Activated T-cell treated with anti-CD3 and anti-CD28 coated beads, Interleukin-2, amount 50 U/mL, for 1 hour (primary cell): Measurements from ENCODE around the gene DMAC2L.
A peak's percentile ranks its signal among the peaks of the same experiment; 100 is the strongest.
"Not testable (repeated sequence)": the region's sequence is repeated elsewhere in the genome, so short reads cannot be mapped to it uniquely, and the experiment has no call there.

Experiments
- DNase-seq: peaks from one replicate; pipeline ENCODE4 v3.0.0-alpha.2; 2020

DMAC2L gene

DNA sequence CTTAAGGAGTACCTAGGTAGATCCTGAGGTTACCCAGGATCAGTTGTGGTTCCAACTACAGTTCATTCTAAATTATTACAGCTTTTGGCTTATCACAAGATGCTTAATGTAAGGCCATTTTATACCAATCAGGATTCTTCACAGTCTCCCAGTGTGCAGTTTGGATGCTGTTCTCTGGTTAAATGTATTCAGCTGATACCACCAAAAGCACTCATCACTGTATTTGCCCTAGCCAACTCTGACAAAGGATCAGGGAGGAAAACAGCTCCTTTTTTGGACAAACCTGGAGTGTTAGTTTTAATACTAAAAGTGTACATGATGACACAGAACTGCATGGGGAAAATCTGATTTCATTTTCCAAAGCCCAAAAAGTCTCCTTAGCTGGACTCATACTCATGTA is 19.5 kb downstream of the DMAC2L start:
- no peak for DNase-seq

DNA sequence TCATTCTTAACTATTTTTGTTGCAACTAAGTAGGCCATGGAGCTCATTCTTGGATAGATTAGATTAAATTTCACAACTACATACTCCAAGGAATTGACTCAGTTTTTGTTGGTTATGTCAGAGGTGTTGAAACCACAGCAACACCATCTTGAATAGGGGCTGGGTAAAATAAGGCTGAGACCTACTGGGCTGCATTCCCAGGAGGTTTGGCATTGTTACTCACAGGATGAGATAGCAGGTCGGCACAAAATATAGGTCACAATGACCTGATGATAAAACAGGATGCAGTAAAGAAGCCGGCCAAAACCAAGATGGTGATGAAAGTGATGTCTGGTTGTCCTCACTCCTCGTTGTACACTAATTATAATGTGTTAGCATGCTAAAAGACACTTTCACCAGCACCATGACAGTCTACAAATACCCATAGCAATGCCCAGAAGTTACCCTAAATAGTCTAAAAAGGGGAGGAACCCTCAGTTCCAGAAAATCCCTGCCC is 20.9 kb downstream of the DMAC2L start:
- no peak for DNase-seq

DNA sequence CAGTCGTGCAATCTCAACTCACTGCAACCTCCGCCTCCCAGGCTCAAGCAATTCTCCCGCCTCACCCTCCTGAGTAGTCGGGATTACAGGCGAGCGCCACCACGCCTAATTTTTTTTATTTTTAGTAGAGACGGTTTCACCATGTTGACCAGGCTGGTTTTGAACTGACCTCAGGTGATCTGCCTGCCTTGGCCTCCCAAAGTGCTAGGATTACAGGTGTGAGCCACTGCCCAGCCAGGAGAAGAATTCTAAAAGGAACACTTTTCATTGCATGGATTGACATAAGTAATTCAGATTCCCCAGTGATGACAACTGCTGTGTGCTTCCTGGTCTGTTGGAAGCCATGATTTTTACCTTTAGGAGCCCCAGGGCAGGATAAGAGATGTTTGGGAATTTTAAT is 22.1 kb downstream of the DMAC2L start:
- no peak for DNase-seq

DNA sequence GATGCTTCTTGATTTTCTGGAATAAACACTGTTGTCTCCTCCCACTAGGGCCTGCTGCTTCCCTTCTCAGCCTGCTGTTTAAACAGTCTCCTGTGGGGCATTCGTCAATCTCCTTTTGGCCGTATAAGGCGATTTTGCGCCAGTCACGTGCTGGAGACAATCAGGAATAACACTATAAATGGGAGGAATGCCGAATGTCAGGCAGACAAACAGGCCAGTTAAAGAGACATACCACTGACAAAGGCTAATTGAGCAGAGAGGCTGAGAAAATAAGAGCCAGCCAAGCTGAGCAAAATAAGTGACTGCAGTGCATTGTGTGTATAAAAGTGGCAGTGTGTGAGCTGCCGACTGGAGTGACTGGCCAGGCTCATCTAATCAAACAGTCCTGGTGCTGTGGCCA is 23.3 kb downstream of the DMAC2L start:
- DNase-seq = no peak

DNA sequence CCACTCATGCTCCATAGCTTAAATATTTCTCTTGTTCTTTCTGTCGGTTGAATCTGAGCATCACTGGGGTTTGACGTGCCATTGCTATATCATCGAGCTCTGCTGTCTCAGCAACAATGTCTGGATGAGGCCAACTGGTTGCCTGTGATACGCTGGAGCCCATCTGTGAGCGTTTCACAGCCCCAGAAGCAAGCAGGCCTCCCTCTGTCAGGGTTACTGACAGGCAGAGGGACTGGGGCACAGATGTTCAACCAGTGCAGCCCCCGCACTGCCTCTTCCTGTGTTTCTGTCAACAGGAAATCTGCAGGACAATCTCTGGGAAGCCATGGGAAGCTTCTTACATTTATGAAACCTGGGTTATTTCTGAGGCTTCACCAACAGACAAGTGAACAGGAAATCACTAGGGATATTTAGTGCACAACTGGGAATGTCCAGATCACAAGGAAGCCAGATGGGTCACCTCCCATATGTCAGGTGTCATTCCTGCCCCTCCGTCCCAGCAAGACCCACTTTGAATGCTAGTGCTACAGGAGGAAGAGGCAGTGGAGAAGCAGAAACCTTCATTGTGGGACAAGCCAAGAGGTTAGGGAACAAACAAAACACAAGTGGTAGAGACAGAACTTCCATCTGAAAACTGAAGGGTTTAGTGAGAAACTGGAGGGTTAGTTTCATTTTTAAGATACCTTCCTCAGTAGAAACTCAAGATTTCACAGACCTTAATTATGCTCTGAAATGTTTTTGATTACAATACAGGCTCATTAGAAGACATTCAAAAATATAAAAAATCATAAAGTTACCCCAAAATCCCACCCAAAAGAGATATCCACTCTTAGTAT is 24.1 kb downstream of the DMAC2L start:
- no peak for DNase-seq

DNA sequence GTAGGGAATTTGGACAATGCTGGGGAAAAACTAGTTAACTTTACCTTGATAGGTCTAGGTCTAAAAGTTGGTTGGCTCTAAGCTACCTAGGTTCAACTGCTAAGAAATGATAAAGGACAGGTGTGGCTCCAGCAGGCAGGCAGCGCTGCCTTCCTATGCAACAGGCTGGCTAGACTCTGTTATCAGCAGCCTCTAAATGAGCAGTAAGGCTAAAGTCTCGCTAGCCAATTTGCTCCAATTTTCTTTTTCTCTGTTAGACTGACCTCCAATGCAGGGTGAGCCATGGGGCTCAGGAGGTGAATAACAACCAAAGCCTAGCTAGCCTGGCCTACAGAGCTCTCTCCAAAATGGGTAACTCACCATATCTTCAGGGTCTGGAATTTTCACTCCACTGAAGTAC is 26.5 kb downstream of the DMAC2L start:
- DNase-seq = no peak

DNA sequence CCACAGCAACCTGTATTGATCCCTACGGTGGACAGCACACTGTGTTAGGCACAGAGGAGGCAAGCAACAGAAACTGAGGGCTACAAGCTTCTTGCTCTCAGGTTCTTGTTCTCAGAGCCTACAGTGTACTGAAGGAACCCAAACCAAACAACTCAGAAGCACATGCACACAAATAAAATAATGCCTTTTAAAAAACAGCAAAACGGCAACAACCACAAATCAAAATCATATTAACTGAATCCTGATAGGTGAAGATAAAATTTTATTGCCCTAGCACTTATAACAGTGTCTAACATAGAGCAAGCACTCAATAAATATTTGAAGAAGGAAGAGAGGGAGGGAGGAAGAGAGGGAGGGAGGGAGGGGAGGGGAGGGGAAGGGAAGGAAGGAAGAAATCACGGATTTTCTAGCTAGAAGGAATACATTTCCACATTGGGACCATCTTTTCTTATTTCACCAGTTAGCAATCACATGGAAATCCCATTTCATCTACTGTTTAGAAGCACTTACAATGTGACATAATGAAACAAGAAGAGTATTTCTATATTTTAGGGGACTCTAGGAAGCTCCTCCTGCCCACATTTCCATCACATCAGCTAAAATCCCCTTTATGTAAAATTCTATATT is 27.2 kb downstream of the DMAC2L start:
- DNase-seq = no peak

DNA sequence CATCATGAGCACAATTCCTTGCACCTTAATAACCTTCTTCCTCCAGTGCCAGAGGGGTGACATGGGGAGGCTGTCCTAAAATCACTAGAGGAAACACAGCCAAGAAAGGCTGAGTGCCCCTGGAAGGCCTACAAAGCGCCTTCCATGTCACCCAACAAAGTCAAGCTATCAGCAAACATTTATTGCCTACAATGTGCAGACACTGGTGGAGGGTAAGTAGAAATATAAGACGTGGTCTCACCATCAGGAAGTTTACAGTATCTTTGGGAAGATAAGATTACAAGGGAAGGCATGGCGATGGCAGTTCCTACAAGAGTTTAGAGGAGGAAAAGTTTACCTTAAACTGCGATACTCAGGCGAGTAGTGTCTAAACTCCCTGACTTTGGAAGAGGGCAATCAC is 27.9 kb downstream of the DMAC2L start:
- DNase-seq = no peak

DNA sequence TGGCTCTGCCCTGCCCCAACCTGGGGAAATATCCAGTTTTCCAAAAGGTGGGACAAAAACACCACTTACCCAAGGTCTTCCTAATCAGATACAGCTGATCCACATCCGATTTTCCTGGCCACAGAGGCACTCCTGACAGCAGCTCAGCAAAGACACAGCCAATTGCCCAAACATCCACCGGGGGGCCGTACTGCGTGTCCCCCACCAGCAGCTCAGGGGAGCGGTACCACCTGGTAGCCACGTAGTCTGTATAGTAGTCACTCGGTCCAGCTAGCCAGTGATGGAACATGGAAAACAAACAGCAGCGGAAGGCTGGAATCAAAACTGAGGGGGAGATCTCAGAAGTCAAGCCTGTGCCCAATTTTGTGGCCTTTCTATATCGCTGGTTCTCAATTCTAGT is 28.8 kb downstream of the DMAC2L start:
- no peak for DNase-seq

DNA sequence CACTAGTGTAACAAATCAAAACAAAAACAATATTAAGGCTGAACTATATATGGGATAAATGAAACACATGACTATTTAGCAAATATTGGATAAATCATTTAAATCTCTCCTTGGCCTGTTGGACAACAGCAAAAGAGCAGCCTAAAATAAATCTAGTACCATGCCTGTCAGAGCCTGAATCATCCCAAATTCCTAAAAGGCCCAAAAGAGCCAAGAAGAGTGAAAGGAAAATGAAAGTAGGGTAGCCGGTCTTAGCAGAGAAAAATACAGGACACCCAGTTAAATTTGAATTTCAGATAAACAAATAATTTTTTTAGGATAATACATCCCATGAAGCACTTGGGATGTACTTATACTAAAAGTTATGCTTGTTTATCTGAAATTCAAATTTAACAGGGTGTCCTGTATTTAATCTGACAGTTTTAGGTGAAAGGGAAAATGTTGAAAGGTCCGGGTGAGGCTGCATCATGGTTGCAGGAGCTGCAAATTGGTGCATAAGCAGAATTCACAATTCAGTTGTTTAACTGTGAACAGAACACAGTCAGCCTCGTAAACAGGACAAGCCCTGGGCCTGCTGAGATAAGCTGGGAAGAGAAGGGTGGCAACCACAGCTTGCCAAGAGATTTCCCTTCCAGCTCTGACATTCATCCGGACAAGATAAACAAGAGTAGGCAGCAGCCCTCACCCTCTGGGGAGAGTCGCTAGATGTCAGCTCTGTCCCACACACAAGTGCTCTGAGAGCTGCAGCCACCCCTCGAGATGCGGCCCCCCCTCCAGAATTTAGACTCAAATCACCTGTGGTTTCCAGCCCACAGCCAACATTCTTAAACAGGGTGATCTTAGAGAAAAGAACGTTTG is 30.3 kb downstream of the DMAC2L start:
- peak; percentile 29 for DNase-seq

DNA sequence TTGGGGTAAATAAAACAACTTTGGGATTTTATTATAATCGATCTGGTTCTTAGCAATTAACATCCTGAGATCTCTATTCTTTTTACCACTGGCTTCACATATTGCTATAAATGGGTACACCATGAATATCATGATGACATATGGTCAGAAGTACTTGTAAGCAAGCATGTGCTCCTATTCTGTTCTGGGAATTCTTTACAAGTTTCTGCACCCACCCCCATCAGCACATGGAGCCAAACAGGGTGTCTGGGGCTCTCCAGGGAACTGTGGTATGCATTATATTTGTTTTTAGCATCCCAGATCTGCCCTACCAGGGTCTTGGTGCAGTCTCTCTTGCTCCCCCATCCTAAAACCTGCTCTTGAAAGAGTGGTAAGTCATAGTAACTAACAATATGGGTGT is 31.3 kb downstream of the DMAC2L start:
- no peak for DNase-seq

DNA sequence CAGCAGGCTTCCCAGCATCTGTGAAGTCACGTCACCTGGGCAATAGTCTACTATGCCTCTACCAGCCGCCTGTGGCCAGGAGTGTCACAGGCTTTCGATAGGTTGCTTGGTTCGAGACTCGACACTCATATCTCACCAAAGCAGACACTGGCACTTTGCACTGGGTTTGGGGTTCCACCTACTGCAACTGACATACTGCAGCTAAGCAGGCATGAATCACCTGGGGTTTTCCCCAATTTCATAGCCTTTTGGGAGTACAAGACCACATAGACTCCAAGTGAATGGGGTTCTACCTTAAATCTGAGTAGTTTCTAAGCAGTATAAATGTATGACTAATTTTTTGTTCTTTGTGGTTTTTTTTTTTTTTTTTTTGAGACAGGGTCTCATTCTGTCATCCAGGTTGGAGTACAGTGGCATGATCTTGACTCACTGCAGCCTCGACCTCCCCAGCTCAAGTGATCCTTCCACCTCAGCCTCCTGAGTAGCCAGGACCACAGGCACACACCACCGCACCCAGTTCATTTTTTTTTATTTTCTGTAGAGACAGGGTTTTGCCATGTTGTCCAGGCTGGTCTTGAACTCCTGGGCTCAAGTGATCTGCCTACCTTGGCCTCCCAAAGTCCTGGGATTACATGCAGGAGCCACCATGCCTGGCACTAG is 32.1 kb downstream of the DMAC2L start:
- no peak for DNase-seq

DNA sequence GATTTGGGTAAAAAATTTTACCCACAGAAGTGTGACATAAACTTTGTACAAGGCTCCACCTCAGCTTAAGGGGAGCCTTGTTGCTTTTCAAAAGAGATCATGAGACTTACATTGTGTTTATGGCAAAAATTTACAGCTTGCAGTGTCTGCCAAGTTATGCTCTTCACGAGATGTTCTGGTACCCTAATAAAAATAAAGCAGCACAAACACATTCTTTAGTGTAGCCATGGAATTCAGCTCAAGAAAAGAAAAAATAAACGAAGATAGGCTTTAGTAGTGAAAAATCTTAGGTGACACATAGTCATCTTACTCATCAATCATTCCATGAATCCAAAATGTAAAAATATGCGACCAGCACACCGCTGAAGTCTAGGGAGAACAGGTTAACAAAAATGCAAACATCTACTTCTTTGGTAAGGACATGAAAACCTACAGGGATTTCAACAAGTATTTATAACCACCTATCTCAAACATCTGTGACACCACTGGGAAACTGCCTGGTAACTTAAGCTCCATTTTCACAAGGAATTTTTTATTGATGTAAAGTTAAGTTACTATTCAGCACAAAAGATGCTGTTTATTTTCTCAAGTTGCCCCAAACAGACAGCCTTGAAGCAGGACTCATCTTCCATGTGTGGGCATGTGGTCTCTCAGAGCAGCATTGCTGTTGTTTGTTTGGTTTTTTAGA is 32.9 kb downstream of the DMAC2L start:
- DNase-seq = no peak

DNA sequence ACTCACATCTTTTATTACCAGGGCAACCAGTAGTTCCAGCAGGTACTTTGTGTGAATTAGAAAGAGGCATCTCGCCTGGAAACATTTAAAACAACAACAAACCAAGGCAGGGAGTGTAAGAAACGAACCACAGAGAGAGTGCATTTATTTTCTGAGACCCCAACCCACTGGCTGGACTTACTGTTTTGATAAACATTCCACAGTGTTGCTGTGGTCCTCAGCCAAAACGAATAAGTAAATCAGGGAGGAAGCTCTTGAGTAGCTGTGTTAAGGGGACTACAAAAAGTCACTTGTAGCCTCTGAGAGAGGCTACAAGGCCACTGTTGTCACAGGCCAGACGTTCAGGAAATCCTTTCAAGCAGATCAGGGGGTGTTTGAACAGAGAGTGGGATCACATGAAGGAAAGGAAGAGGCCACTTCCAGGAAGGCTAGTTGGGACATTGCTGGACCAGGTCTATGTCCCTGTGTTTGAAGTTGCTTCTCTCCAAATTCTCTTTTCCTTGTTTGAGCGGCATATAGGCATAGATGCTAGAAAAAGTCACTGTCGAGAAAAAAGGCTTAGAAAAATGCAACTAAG is 33.8 kb downstream of the DMAC2L start:
- DNase-seq = no peak

DNA sequence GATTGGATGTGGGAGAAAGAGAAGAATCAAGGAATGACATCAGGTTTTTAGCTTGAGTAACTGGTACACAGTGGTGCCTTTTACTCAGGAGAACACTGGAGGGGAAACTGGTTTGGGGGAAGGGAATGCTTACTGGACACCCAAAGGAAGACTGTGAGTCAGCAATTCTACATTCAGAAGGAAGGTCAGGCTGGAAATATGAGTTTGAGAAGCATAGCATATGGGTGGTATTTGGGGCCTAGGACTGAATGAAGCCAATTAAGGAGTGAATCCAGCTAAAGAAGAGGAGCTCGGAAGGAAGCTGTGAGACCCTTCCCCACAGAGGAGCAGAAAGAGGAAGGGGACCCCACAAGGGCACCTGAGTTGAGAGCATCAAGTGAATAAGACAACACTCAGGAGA is 35.4 kb downstream of the DMAC2L start:
- no peak for DNase-seq

DNA sequence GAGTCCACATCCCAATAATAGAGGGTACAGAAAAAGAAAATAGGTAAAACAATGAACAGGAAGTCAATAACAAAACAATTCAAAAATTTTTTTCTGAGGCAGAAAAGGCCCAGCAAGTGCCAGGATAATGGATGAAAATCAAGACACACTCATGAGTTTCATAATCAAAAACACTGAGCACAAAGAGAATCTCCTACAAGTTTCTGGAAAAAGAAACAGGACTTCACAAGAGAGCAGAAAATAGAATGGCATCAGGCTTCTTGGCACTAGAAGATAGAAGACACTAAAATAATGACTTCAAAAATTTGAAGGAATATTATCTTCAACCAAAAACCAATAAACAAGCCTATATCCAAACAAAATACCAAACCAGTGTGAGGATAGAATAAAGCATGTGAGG is 36.8 kb downstream of the DMAC2L start:
- no peak for DNase-seq

DNA sequence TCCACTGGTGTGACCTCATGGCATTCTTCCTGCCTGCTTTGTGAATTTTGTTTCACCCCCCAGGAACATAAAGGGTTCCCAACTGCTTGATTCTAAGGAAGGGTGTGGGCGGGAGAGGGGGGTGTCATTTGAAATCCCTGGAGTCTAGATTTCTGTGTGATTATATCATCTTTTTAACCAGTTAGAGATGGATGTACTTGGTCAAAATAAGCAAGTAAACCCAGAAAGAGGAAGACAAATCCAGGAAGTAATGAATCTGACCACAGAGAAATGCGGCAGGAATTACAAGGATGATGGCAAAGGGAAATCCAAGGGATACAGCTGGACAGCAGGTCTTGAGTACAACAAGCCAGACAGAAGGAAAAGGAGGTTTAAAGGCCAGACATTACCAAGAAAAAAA is 38.9 kb downstream of the DMAC2L start:
- no peak for DNase-seq

DNA sequence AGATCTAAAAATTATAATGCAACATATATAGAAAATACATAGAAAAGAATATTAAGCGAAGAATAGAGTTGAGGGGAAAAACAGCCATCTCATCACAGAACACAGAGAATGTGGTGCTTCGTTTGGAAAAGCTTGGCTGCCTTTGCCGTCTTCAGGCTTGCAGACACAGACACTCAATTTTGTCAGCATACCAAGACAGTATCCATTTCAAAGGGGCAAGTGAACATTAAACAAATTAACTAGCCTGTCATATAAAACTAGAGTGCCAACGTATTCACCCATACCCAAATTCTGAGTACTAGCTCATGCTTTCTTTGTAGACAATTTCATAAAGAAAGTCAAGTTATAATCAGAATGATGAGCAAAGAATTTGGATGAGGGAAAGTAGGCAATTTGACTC is 40.5 kb downstream of the DMAC2L start:
- DNase-seq = no peak

DNA sequence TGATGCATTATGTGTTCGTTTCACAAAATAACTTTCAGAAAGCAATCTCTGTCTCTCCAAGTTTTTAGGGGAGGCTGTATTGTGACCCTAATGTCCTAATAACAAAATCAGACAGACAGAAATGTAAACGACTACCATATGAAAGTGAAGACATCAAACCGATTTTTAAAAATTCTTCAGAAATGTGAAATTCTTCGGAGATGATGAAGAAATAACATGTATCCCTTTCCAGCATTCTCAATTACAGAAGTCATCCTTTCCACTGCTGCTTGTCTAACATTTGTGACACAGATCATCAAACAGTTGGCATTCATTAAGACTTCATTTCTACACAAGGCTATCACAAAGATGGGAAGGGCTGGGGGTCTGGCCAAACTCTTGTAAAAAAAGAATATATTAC is 41.0 kb downstream of the DMAC2L start:
- no peak for DNase-seq

DNA sequence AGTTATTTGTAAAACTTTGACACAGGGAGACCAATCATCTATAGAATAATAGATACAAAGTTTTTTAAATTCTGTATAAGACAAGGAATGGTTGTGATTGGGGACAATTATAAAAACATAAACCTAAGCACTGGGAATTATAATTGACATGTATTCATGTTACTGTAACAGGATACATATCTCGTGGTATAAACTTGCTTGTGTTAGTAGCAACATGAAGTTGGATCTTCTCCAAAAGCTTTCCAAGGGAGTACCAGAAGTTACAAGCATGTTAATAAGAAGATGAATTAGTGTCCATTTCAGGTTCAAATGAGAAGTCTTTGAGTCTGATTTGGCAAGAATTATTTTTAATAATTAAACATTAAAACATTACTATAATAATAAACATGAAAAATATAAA is 42.4 kb downstream of the DMAC2L start:
- DNase-seq = no peak

DNA sequence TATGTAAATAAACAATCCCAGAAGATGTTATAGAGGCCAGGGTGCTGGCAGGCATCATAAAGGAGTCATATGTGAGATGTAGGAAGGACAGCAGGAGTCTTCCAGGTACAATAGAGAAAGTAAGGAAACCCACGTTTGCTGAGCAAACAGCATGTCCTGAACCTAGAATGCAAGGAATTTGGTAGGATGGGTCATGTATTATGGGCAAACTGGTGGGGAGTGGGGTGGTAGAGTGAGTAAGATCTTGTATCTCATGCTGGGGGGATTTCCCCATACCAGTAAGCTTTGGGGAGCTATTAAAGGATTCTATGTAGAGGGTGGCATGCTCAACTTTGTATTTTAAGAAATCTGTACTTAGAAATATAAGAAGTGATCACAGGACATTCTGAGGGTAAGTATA is 43.6 kb downstream of the DMAC2L start:
- DNase-seq = no peak

DNA sequence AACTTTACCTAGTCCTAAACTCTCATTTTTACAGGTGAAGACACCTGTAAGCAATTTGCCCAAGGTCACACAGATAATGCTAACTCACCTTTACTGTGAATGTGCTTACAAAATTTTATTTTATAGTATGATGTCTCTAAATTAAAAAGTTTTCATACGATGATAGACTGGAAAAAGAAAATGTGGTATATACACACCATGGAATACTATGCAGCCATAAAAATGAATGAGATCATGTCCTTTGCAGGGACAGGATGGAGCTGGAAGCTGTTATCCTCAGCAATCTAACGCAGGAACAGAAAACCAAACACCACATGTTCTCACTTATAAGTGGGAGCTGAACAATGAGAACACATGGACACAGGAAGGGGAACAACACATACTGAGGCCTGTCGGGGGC is 44.2 kb downstream of the DMAC2L start:
- DNase-seq = not testable (repeated sequence)
